ENCODE measurements around the gene TPST2. TPM values are rescaled to one million over a fixed set of nuclear protein-coding genes. Genes with fewer than 3 reads are reported as not detected.

The TPST2 gene
- total RNA-seq, 3 donors from 2014 or later = 9.2 to 13.9 (median 11.7) TPM

- intact Hi-C loops (cut with DNase I, micrococcal nuclease) = no loop called here
- DNase-seq (no peak), ATAC-seq (peak; percentile 26)
- TF ChIP-seq CTCF (IDR thresholded peaks at IDR 0.05) = no peak
- Histone ChIP-seq H3K36me3 (ENCODE audit: low read depth) (no peaks in the 10 kb centered on the region), H3K4me1 (ENCODE audit: low read depth) (no peaks in the 10 kb centered on the region), H3K4me3 (no peak overlapping the region), H3K9me3 (no peaks in the 10 kb centered on the region)
Measured at GRCh38 chr22:26610996-26611395, 21.1 kb upstream of the TPST2 start.

GRCh38 chr22:26610072-26610958 lies 20.4 kb upstream of the TPST2 start:
- intact Hi-C loops (cut with DNase I, micrococcal nuclease) = no loop called here
- ATAC-seq (peak; percentile 80), DNase-seq (peak; percentile 51 to 60 (median 60))
- H3K4me3 ChIP-seq = no peak overlapping the region
- no peaks in the 10 kb centered on the region for H3K4me1 ChIP-seq (ENCODE audit: low read depth)
- TF ChIP-seq CTCF (IDR thresholded peaks at IDR 0.05) = no peak
- H3K36me3 ChIP-seq (ENCODE audit: low read depth) = no peaks in the 10 kb centered on the region
- no peaks in the 10 kb centered on the region for H3K9me3 ChIP-seq

- no peaks in the 10 kb centered on the region for H3K9me3 ChIP-seq
Measured at GRCh38 chr22:26609287-26609686, 19.4 kb upstream of the TPST2 start.

GRCh38 chr22:26608129-26608528 lies 18.2 kb upstream of the TPST2 start:
- no peak overlapping the region for H3K4me3 ChIP-seq
- ATAC-seq = no peak
- DNase-seq = no peak
- no peaks in the 10 kb centered on the region for H3K4me1 ChIP-seq (ENCODE audit: low read depth)
- no peaks in the 10 kb centered on the region for H3K9me3 ChIP-seq
- intact Hi-C loops (cut with DNase I, micrococcal nuclease) = no loop called here
- H3K36me3 ChIP-seq (ENCODE audit: low read depth) = no peaks in the 10 kb centered on the region
- no peak for TF ChIP-seq CTCF (IDR thresholded peaks at IDR 0.05)

More at GRCh38 chr22:26609287-26609686, 19.4 kb upstream of the TPST2 start:
- no peak for ATAC-seq
- no peak for TF ChIP-seq CTCF (IDR thresholded peaks at IDR 0.05)
- no peak for DNase-seq
- intact Hi-C loops (cut with DNase I, micrococcal nuclease) = no loop called here
- Histone ChIP-seq H3K4me1 (ENCODE audit: low read depth) (no peaks in the 10 kb centered on the region), H3K36me3 (ENCODE audit: low read depth) (no peaks in the 10 kb centered on the region), H3K4me3 (no peak overlapping the region)

GRCh38 chr22:26606611-26607010 lies 16.7 kb upstream of the TPST2 start:
- intact Hi-C loops (cut with DNase I, micrococcal nuclease) = no loop called here
- H3K4me1 ChIP-seq (ENCODE audit: low read depth) = no peaks in the 10 kb centered on the region
- no peak for ATAC-seq
- DNase-seq = no peak
- H3K36me3 ChIP-seq (ENCODE audit: low read depth) = no peaks in the 10 kb centered on the region
- H3K9me3 ChIP-seq = no peaks in the 10 kb centered on the region
- TF ChIP-seq CTCF (IDR thresholded peaks at IDR 0.05) = no peak
- H3K4me3 ChIP-seq = no peak overlapping the region

Measured in mucosa of descending colon (tissue), 3 donors.